GM12878 (cell line): ENCODE results near the gene SORBS2. TPM values are rescaled to one million over a fixed set of nuclear protein-coding genes. Genes with fewer than 3 reads are reported as not detected.

Experiments
- FOS ChIP-seq: IDR thresholded peaks from 3 replicates; pipeline ENCODE4 v1.6.1; 2011; ENCODE audit warnings: borderline replicate concordance; ENCODE audit not compliant: insufficient read length; ENCODE audit errors: extremely low read depth
- IKZF1 ChIP-seq: fragments of 450-650 bp; conservative IDR thresholded peaks from 2 replicates; pipeline ENCODE4 v1.6.1; 2017; ENCODE audit warnings: antibody characterized with exemption, mild to moderate bottlenecking
- IKZF2 ChIP-seq, 2 experiments: fragments of 450-650 bp; IDR thresholded peaks; 2 replicates each; pipeline ENCODE4 v1.6.1; 2017; ENCODE audit warnings: mild to moderate bottlenecking in 2 of 2, moderate library complexity in 2 of 2
- PAX5 ChIP-seq: IDR thresholded peaks from 2 replicates; pipeline ENCODE4 v1.6.1; 2011; ENCODE audit warnings: low read depth, low read length, borderline replicate concordance
- PAX8 ChIP-seq: fragments of 450-650 bp; IDR thresholded peaks from 2 replicates; pipeline ENCODE4 v1.6.1; 2017; ENCODE audit warnings: mild to moderate bottlenecking, moderate library complexity
- SIX5 ChIP-seq: IDR thresholded peaks from 2 replicates; pipeline ENCODE4 v1.6.1; 2011; ENCODE audit warnings: mild to moderate bottlenecking, low read depth, low read length, moderate library complexity; ENCODE audit not compliant: severe bottlenecking
- TAF1 ChIP-seq: IDR thresholded peaks from 2 replicates; pipeline ENCODE4 v1.6.1; 2011; ENCODE audit warnings: mild to moderate bottlenecking, low read depth, low read length, borderline replicate concordance
- polyA plus RNA-seq, 11 experiments: library from polyadenylated mRNA; depleted of rRNA in 4 of 11; unstranded in 6 of 11; stranded (reverse) in 5 of 11; fragments of >200 nt; fragmentation: Nextera tagmentation in 4 of 11; fragmentation: Illumina TruSeq in 1 of 11; extraction: Ambion mirVana in 4 of 11; extraction: Trizol in 1 of 11; gene quantifications; 1 replicate in 1 of 11; 2 replicates in 10 of 11; pipeline versions ENCODE4 v1.2.1 to v1.2.3, GENCODE V29; 2011 to 2016; ENCODE audit warnings: inconsistent platforms in 2 of 11, missing spikeins in 2 of 11, low read depth in 1 of 11
- total RNA-seq, 4 experiments: library from RNA; depleted of rRNA in 3 of 4; stranded (reverse); fragments of >200 nt in 3 of 4; fragmentation: Illumina TruSeq in 1 of 4; extraction: Trizol in 1 of 4; gene quantifications; 2 replicates each; pipeline versions ENCODE4 v1.2.1 to v1.2.3, GENCODE V29; 2013 to 2021
- TF ChIP-seq, protein P1 (sequence below): fragments of 450-650 bp; conservative IDR thresholded peaks from 2 replicates; pipeline ENCODE4 v1.6.1; 2017; ENCODE audit warnings: mild to moderate bottlenecking, moderate library complexity
- TF ChIP-seq, protein P2 (sequence below): fragments of 450-650 bp; formaldehyde crosslinking; IDR thresholded peaks from 2 replicates; pipeline ENCODE4 v1.4.0; 2020; ENCODE audit warnings: mild to moderate bottlenecking, moderate library complexity
- TF ChIP-seq, protein P3 (sequence below): fragments of 450-650 bp; IDR thresholded peaks from 2 replicates; pipeline ENCODE4 v1.6.1; 2014; ENCODE audit warnings: mild to moderate bottlenecking

The SORBS2 gene
- total and polyA plus RNA-seq, 10 of the 15 experiments (the other 5 are each of a cell fraction or from before 2014, with no cell fraction given): 0.06 to 3.0 (median 0.79) TPM

DNA sequence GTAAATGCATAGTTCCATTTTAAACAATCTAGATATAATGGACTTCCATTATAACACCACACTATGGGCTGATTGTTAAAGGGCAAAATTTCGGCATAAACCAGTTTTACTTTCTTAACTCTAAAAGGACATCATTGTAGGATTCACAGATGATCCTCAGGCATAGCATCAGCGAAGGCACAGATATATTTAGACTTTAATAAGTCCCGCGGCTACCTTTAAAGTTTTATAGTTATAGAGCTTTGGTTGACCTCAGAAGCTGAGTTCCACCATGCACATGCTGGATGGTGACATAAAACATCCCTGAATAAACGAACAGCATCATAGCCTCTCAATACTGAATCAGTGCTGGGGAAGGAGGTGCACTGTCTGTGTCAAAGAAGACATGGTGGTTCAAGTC lies 151.7 kb downstream of the SORBS2 start (continued):
- TF ChIP-seq PAX5 (no peak), TAF1 (no peak), SIX5 (no peak), FOS (no peak), PAX8 (no peak), IKZF1 (no peak), IKZF2 (IDR thresholded peaks at IDR 0.05) (no peak)
- TF ChIP-seq, protein P1, sequence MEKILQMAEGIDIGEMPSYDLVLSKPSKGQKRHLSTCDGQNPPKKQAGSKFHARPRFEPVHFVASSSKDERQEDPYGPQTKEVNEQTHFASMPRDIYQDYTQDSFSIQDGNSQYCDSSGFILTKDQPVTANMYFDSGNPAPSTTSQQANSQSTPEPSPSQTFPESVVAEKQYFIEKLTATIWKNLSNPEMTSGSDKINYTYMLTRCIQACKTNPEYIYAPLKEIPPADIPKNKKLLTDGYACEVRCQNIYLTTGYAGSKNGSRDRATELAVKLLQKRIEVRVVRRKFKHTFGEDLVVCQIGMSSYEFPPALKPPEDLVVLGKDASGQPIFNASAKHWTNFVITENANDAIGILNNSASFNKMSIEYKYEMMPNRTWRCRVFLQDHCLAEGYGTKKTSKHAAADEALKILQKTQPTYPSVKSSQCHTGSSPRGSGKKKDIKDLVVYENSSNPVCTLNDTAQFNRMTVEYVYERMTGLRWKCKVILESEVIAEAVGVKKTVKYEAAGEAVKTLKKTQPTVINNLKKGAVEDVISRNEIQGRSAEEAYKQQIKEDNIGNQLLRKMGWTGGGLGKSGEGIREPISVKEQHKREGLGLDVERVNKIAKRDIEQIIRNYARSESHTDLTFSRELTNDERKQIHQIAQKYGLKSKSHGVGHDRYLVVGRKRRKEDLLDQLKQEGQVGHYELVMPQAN: no peak
- TF ChIP-seq, protein P2, sequence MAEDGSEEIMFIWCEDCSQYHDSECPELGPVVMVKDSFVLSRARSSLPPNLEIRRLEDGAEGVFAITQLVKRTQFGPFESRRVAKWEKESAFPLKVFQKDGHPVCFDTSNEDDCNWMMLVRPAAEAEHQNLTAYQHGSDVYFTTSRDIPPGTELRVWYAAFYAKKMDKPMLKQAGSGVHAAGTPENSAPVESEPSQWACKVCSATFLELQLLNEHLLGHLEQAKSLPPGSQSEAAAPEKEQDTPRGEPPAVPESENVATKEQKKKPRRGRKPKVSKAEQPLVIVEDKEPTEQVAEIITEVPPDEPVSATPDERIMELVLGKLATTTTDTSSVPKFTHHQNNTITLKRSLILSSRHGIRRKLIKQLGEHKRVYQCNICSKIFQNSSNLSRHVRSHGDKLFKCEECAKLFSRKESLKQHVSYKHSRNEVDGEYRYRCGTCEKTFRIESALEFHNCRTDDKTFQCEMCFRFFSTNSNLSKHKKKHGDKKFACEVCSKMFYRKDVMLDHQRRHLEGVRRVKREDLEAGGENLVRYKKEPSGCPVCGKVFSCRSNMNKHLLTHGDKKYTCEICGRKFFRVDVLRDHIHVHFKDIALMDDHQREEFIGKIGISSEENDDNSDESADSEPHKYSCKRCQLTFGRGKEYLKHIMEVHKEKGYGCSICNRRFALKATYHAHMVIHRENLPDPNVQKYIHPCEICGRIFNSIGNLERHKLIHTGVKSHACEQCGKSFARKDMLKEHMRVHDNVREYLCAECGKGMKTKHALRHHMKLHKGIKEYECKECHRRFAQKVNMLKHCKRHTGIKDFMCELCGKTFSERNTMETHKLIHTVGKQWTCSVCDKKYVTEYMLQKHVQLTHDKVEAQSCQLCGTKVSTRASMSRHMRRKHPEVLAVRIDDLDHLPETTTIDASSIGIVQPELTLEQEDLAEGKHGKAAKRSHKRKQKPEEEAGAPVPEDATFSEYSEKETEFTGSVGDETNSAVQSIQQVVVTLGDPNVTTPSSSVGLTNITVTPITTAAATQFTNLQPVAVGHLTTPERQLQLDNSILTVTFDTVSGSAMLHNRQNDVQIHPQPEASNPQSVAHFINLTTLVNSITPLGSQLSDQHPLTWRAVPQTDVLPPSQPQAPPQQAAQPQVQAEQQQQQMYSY: no peak
- TF ChIP-seq, protein P3, sequence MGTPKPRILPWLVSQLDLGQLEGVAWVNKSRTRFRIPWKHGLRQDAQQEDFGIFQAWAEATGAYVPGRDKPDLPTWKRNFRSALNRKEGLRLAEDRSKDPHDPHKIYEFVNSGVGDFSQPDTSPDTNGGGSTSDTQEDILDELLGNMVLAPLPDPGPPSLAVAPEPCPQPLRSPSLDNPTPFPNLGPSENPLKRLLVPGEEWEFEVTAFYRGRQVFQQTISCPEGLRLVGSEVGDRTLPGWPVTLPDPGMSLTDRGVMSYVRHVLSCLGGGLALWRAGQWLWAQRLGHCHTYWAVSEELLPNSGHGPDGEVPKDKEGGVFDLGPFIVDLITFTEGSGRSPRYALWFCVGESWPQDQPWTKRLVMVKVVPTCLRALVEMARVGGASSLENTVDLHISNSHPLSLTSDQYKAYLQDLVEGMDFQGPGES: no peak
